ENCODE measurements around the gene IGSF21. TPM values are rescaled to one million over a fixed set of nuclear protein-coding genes. Genes with fewer than 3 reads are reported as not detected.

The IGSF21 gene
- total and polyA plus RNA-seq, 4 experiments from 2014 or later: not detected

DNA sequence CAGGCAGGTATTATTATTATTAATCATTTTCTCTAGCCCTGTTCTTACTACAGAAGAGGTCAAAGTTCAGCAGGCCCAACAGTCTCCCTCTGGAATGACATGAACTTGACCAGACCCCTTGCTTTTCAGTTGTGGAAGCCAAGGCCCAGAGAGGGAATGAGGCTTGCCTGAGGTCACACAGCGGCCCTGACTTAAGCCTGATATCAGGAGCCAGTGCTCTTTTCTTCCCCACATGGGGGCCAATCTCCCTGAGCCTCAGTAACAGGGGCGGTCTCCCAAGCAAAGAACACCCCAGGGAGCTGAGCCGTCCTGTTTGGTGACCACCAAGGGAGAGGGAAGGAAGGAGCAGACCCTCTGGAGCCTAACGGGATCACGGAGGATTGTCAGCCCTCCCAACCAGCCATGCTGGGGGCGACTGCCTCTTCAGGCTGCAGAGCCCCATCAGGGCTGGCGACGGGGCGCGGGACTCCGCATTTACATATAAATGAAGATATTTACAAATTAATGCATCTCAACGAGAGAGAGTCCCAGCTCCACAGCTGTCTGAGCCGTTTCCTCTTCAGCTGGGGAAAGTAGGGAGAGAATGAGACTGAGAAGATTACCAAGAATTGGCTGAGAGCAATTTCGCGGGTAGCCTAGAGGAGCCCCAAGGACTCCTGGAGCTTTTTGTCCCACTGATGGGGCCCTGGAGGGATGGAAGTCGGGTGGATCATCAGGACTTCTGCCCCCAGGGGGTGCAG lies 187.0 kb downstream of the IGSF21 start:
- ChIA-PET CTCF (ENCODE audit: partially characterized antibody) (no interaction called here), POLR2A (ENCODE audit: partially characterized antibody) (no interaction called here)
- Mint-ChIP-seq H3K27me3 (peaks cover 23 to 25% of the 10 kb centered on the region in 2 donors), H3K4me1 (no peaks in the 10 kb centered on the region), H3K27ac (no peak overlapping the region), H3K9me3 (peaks cover 0 to 2% (median 0%) of the 10 kb centered on the region in 8 donors), H3K36me3 (no peaks in the 10 kb centered on the region), H3K4me3 (no peak overlapping the region)
- Histone ChIP-seq H3K9me3 (ENCODE audit: control insufficient read depth in 1 of 2, low read length in 2 of 2) (no peaks in the 10 kb centered on the region), H3K36me3 (ENCODE audit: insufficient read depth, low read length) (no peaks in the 10 kb centered on the region), H3K4me3 (ENCODE audit: low read length in 2 of 2) (no peak overlapping the region), H3K27ac (ENCODE audit: low read depth, low read length) (no peak overlapping the region), H3K27me3 (ENCODE audit: insufficient read depth, low read length) (no peaks in the 10 kb centered on the region), H3K4me1 (ENCODE audit: insufficient read depth, low read length) (no peaks in the 10 kb centered on the region)
- intact Hi-C loops (cut with micrococcal nuclease): loop anchor here (5.0 kb wide), 1 partner anchor 388 kb away; no protein-coding TSS in a partner anchor
- DNase-seq: no peak

DNA sequence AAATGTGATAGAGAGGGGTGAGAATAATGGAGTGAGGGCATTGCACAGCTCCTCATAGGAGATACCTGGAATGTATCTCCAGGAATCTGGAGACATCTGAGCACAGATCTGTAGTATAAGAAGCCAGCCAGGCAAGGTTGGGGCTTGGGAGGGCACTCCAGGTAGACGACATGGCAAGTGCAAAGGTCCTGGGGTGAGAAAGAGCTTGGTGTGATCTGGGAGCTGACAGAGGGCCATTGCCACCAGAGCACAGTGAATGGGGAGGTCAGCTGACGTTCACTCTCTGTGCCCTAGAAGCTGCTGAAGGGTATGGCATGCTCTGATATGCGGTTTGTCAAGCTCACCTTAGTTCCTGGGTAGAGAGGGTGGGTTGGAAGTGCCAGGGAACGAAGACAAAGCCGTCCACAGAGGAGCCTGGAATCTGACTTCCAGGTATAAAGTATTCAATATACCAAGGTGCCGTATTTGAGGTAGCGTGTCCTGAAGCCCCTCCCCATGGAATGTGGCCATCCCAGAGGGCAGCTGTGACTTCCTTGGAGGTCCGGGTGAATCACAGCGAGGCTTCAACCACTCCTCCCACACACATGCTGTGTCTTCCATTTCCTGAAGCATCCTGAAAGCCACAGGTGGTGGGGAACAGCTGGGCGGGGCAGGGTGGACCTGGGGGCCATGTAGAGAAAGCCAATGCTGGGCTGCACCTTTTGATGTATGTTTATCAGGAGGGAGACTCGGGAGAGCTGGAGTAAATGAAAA lies 190.5 kb downstream of the IGSF21 start:
- Histone ChIP-seq H3K36me3 (ENCODE audit: insufficient read depth, low read length) (no peaks in the 10 kb centered on the region), H3K4me3 (ENCODE audit: low read length in 2 of 2) (no peak overlapping the region), H3K9me3 (ENCODE audit: control insufficient read depth in 1 of 2, low read length in 2 of 2) (no peaks in the 10 kb centered on the region), H3K27me3 (ENCODE audit: insufficient read depth, low read length) (no peaks in the 10 kb centered on the region), H3K4me1 (ENCODE audit: insufficient read depth, low read length) (no peaks in the 10 kb centered on the region), H3K27ac (ENCODE audit: low read depth, low read length) (no peak overlapping the region)
- ChIA-PET POLR2A (ENCODE audit: partially characterized antibody) (no interaction called here), CTCF (ENCODE audit: partially characterized antibody) (interaction anchor here (0.9 kb wide), 2 partner anchors 26 to 636 kb away, joined by 3 read pairs; no protein-coding TSS in a partner anchor)
- H3K27me3 Mint-ChIP-seq: peaks cover 18 to 24% of the 10 kb centered on the region in 2 donors
- H3K36me3 Mint-ChIP-seq: no peaks in the 10 kb centered on the region
- peaks cover 0 to 2% (median 0%) of the 10 kb centered on the region in 8 donors for H3K9me3 Mint-ChIP-seq
- no peak overlapping the region for H3K4me3 Mint-ChIP-seq
- no peak for DNase-seq
- intact Hi-C loops (cut with micrococcal nuclease): loop anchor here (5.0 kb wide), 1 partner anchor 384 kb away; no protein-coding TSS in a partner anchor
- H3K4me1 Mint-ChIP-seq: no peaks in the 10 kb centered on the region
- no peak overlapping the region for H3K27ac Mint-ChIP-seq

DNA sequence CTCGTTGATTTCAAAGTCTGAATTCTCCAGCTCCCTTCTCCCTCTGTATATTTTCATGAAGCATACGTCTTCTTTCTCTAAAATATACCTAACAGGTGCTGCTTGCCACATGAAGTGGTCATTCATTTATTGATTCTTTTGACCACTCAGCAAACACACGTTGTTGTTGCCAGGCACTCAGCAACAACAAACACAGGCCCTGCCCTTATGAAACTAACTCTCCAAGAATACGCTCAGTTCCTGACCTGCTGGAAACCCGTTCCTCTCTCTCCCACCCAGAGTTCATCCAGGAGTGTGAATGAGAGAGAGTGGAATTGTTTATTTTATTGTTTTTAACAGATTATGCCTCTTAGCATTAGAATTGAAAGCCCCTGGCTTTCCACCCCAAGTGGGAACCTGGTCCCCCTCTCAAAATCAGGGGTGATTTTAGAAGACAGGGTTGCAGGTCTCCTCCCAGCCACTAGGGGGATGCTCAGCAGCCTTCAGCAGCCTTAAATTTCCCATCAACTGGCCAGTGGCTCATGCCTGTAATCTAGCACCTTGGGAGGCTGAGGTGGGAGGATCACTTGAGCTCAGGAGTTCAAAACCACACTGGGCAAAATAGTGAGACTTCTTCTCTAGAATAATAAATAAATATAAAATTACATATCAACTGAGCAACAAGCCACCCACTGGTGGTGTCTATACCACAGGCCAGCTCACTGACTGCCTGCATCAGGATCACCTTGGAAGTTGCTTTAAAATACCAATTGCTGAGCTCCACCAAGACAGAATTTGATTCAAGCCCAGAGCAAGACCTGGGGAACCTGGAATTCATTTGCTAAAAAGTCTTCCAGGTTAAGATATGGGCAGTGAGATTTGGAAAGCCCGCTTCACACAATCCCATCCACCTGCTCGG lies 192.1 kb downstream of the IGSF21 start:
- Histone ChIP-seq H3K4me3 (ENCODE audit: low read length in 2 of 2) (no peak overlapping the region), H3K4me1 (ENCODE audit: insufficient read depth, low read length) (no peaks in the 10 kb centered on the region), H3K27ac (ENCODE audit: low read depth, low read length) (no peak overlapping the region), H3K36me3 (ENCODE audit: insufficient read depth, low read length) (no peaks in the 10 kb centered on the region), H3K27me3 (ENCODE audit: insufficient read depth, low read length) (no peaks in the 10 kb centered on the region), H3K9me3 (ENCODE audit: control insufficient read depth in 1 of 2, low read length in 2 of 2) (no peaks in the 10 kb centered on the region)
- POLR2A ChIA-PET (ENCODE audit: partially characterized antibody): no interaction called here
- CTCF ChIA-PET (ENCODE audit: partially characterized antibody): interaction anchor here (1.8 kb wide), 1 partner anchor 10 kb away, joined by 7 read pairs; no protein-coding TSS in a partner anchor
- Mint-ChIP-seq H3K4me3 (no peak overlapping the region), H3K36me3 (no peaks in the 10 kb centered on the region), H3K27ac (no peak overlapping the region), H3K4me1 (no peaks in the 10 kb centered on the region), H3K9me3 (peaks cover 0 to 2% (median 0%) of the 10 kb centered on the region in 8 donors), H3K27me3 (peaks cover 12 to 22% of the 10 kb centered on the region in 2 donors)
- peak in 2 of 5 donors; percentile 1 to 9 for DNase-seq
- intact Hi-C loops (cut with micrococcal nuclease): loop anchor here (5.0 kb wide), 1 partner anchor 383 kb away; no protein-coding TSS in a partner anchor

DNA sequence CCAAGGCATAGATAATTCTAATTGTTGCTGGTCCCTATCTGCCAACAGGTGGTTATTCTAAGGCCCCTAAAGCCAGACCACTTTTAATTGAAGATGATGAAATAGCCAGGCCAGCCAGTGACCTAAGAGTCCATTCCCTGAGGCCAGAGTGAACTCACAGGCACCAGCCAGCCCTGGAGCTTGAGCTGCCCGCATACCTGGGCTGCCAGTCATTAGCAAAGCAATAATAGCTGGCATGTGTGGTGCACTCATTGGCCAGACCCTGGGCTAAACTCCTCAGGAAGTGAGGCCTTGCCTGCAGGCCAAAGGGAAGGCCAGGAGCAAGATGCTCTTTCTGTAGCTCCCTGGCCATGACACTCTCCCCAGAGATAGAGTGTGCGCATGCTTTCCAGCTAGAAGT lies 192.8 kb downstream of the IGSF21 start:
- no peak overlapping the region for H3K4me3 Mint-ChIP-seq
- H3K4me1 Mint-ChIP-seq: no peaks in the 10 kb centered on the region
- POLR2A ChIA-PET (ENCODE audit: partially characterized antibody): no interaction called here
- H3K27ac ChIP-seq (ENCODE audit: low read depth, low read length): no peak overlapping the region
- CTCF ChIA-PET (ENCODE audit: partially characterized antibody): interaction anchor here (1.8 kb wide), 1 partner anchor 9 kb away, joined by 7 read pairs; no protein-coding TSS in a partner anchor
- intact Hi-C loops (cut with micrococcal nuclease): no loop called here
- H3K36me3 ChIP-seq (ENCODE audit: insufficient read depth, low read length): no peaks in the 10 kb centered on the region
- no peak for DNase-seq
- no peak overlapping the region for H3K27ac Mint-ChIP-seq
- peaks cover 12 to 20% of the 10 kb centered on the region in 2 donors for H3K27me3 Mint-ChIP-seq
- no peaks in the 10 kb centered on the region for H3K9me3 ChIP-seq (ENCODE audit: control insufficient read depth in 1 of 2, low read length in 2 of 2)
- H3K27me3 ChIP-seq (ENCODE audit: insufficient read depth, low read length): no peaks in the 10 kb centered on the region
- peaks cover 0 to 2% (median 0%) of the 10 kb centered on the region in 8 donors for H3K9me3 Mint-ChIP-seq
- H3K36me3 Mint-ChIP-seq: no peaks in the 10 kb centered on the region
- no peaks in the 10 kb centered on the region for H3K4me1 ChIP-seq (ENCODE audit: insufficient read depth, low read length)
- no peak overlapping the region for H3K4me3 ChIP-seq (ENCODE audit: low read length in 2 of 2)

DNA sequence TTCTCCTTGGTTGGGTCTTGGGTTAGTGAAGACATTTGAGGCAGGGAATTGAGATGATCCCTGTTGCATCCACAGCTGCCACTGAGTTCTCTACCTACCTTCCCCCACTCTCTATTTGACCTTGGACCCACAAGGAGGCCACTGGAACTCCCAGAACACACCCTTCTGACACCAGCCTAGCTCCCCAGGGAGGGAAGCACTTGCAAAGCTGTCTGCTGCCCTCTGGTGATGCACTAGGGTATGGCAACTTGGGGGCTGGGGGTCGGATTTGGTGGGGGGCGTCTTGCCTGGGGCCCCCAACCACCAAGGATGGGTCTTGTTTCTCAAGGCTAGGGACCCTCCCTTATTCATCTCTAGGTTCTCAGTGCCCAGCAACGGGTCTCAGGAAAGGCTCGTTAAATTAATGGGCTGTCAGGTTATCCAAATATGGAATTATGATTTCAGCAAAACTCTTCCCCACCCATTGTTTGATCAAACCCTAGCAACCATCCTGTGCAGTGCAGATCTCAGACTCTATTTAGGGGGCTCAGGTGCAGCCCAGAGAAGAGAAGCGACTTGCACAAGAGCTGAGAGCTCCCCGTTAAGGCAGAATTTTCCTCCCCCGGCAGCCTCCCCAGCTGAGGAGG lies 195.3 kb downstream of the IGSF21 start:
- no peaks in the 10 kb centered on the region for H3K9me3 Mint-ChIP-seq
- ChIA-PET POLR2A (ENCODE audit: partially characterized antibody) (no interaction called here), CTCF (ENCODE audit: partially characterized antibody) (no interaction called here)
- H3K27me3 Mint-ChIP-seq: peaks cover 3 to 10% of the 10 kb centered on the region in 2 donors
- Histone ChIP-seq H3K4me3 (ENCODE audit: low read length in 2 of 2) (no peak overlapping the region), H3K36me3 (ENCODE audit: insufficient read depth, low read length) (no peaks in the 10 kb centered on the region), H3K9me3 (ENCODE audit: control insufficient read depth in 1 of 2, low read length in 2 of 2) (no peaks in the 10 kb centered on the region), H3K27me3 (ENCODE audit: insufficient read depth, low read length) (no peaks in the 10 kb centered on the region), H3K27ac (ENCODE audit: low read depth, low read length) (no peak overlapping the region), H3K4me1 (ENCODE audit: insufficient read depth, low read length) (no peaks in the 10 kb centered on the region)
- intact Hi-C loops (cut with micrococcal nuclease): no loop called here
- DNase-seq: no peak
- no peak overlapping the region for H3K4me3 Mint-ChIP-seq
- H3K27ac Mint-ChIP-seq: no peak overlapping the region
- no peaks in the 10 kb centered on the region for H3K4me1 Mint-ChIP-seq
- no peaks in the 10 kb centered on the region for H3K36me3 Mint-ChIP-seq

DNA sequence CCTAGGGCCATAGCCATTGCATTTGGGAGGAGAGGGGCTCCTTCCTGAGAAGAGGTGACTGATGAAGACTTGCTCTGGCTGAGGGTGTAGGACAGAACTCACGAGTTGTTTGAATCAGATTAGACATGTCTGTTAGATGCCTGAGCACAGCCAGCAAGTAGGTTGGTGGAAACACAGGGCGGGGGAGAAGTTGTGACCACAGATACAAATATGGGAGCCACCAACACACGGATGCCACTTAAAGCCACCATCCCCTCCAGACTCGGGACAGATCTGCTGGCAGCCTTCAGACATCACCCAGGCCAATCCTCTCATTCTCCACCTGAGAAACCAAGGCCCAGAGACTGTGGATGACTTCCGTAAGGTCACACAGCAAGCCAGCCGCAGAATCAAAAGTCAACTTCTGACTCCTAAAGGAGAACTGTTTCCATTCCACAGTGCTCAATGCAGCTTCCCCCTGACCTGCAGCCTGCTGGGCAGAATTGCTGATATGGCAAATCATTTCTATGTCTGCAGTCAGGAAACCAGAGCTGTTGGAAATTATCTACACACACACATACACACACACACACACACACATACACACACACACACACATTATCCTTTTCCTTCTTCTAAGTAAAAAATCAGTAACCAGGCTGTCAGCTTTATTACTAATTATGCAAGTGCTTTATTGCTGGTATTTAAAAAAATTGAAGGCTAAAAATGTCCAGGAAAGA lies 196.7 kb downstream of the IGSF21 start:
- H3K9me3 Mint-ChIP-seq: no peaks in the 10 kb centered on the region
- POLR2A ChIA-PET (ENCODE audit: partially characterized antibody): no interaction called here
- DNase-seq: no peak
- Histone ChIP-seq H3K4me3 (ENCODE audit: low read length in 2 of 2) (no peak overlapping the region), H3K36me3 (ENCODE audit: insufficient read depth, low read length) (no peaks in the 10 kb centered on the region), H3K4me1 (ENCODE audit: insufficient read depth, low read length) (no peaks in the 10 kb centered on the region), H3K27me3 (ENCODE audit: insufficient read depth, low read length) (no peaks in the 10 kb centered on the region), H3K9me3 (ENCODE audit: control insufficient read depth in 1 of 2, low read length in 2 of 2) (no peaks in the 10 kb centered on the region), H3K27ac (ENCODE audit: low read depth, low read length) (no peak overlapping the region)
- H3K36me3 Mint-ChIP-seq: no peaks in the 10 kb centered on the region
- no peaks in the 10 kb centered on the region for H3K4me1 Mint-ChIP-seq
- peaks cover 2 to 5% of the 10 kb centered on the region in 2 donors for H3K27me3 Mint-ChIP-seq
- CTCF ChIA-PET (ENCODE audit: partially characterized antibody): no interaction called here
- no peak overlapping the region for H3K4me3 Mint-ChIP-seq
- H3K27ac Mint-ChIP-seq: no peak overlapping the region
- intact Hi-C loops (cut with micrococcal nuclease): no loop called here

Data from CD4-positive, alpha-beta memory T cell (primary cell).